Peyer's patch (tissue), 4 donors: ENCODE data around the gene TTC36. TPM values are rescaled to one million over a fixed set of nuclear protein-coding genes. Genes with fewer than 3 reads are reported as not detected.

Source experiments
- DNase-seq, 3 donors: peaks; one replicate each; pipeline ENCODE4 v3.0.0-alpha.2; 2017 to 2019
- H3K27ac ChIP-seq, 4 donors: fragments of 200-600 bp; sonication (generic); one replicate each; pipeline ENCODE4 v1.5.1; 2016 to 2019
- H3K27me3 ChIP-seq, 2 donors: fragments of 200-600 bp; sonication (generic); one replicate each; pipeline ENCODE4 v1.5.1; 2019
- H3K36me3 ChIP-seq, 3 donors: fragments of 200-600 bp; sonication (generic); one replicate each; pipeline ENCODE4 v1.5.1; 2016 to 2019
- H3K4me1 ChIP-seq, 4 donors: fragments of 200-600 bp; sonication (generic); one replicate each; pipeline ENCODE4 v1.5.1; 2016 to 2019
- H3K4me3 ChIP-seq, 4 donors: fragments of 200-600 bp; sonication (generic); 1 replicate in 3 of 4; 2 replicates in 1 of 4; pipeline ENCODE4 v1.5.1; 2016 to 2019; ENCODE audit warnings: mild to moderate bottlenecking in 1 of 4
- H3K9me3 ChIP-seq, 4 donors: fragments of 200-600 bp; sonication (generic); one replicate each; pipeline ENCODE4 v1.5.1; 2016 to 2019; ENCODE audit warnings: mild to moderate bottlenecking in 1 of 4
- CTCF ChIP-seq, 6 experiments: fragments of 450-650 bp in 4 of 6; fragments of 200-600 bp in 2 of 6; sonication (generic) in 1 of 6; IDR thresholded peaks; one replicate each; pipeline ENCODE4 v1.5.1; 2017 to 2019; ENCODE audit warnings: antibody characterized with exemption in 6 of 6, mild to moderate bottlenecking in 3 of 6, moderate library complexity in 1 of 6
- POLR2A ChIP-seq, 2 donors: fragments of 450-650 bp; IDR thresholded peaks; one replicate each; pipeline ENCODE4 v1.5.1; 2017; ENCODE audit warnings: antibody characterized with exemption in 2 of 2, mild to moderate bottlenecking in 2 of 2, moderate library complexity in 2 of 2
- total RNA-seq, 4 donors: library from RNA; depleted of rRNA; stranded (reverse); fragments of >200 nt; gene quantifications; one replicate each; pipeline ENCODE4 v1.1.0, GENCODE V29; 2016

Gene TTC36
- total RNA-seq, 4 donors from 2014 or later, result 5.8 to 68.4 (median 37.5) TPM

- Histone ChIP-seq H3K4me1 (no peaks in the 10 kb centered on the region), H3K36me3 (peaks cover 0 to 29% (median 0%) of the 10 kb centered on the region in 3 donors)
Observed at GRCh38 chr11:118544010-118544646, 16.9 kb downstream of the TTC36 start.

GRCh38 chr11:118544647-118545010 lies 17.4 kb downstream of the TTC36 start:
- TF ChIP-seq POLR2A (IDR thresholded peaks at IDR 0.05) (no peak), CTCF (IDR thresholded peaks at IDR 0.05) (no peak)
- peak in 1 of 3 donors; percentile 28 for DNase-seq
- H3K4me3 ChIP-seq, result no peak overlapping the region
- H3K36me3 ChIP-seq, result peaks cover 0 to 32% (median 0%) of the 10 kb centered on the region in 3 donors
- no peaks in the 10 kb centered on the region for H3K9me3 ChIP-seq
- H3K27ac ChIP-seq, result no peak overlapping the region
- H3K4me1 ChIP-seq, result no peaks in the 10 kb centered on the region
- H3K27me3 ChIP-seq, result no peaks in the 10 kb centered on the region

More at GRCh38 chr11:118544010-118544646, 16.9 kb downstream of the TTC36 start:
- Histone ChIP-seq H3K27me3 (no peaks in the 10 kb centered on the region), H3K27ac (no peak overlapping the region), H3K4me3 (no peak overlapping the region), H3K9me3 (no peaks in the 10 kb centered on the region)
- TF ChIP-seq CTCF (IDR thresholded peaks at IDR 0.05) (no peak), POLR2A (IDR thresholded peaks at IDR 0.05) (no peak)
- DNase-seq, result peak in 1 of 3 donors; percentile 11

- TF ChIP-seq POLR2A (IDR thresholded peaks at IDR 0.05), result no peak
- TF ChIP-seq CTCF (IDR thresholded peaks at IDR 0.05), result no peak
- Histone ChIP-seq H3K9me3 (no peaks in the 10 kb centered on the region), H3K4me1 (no peaks in the 10 kb centered on the region), H3K4me3 (no peak overlapping the region), H3K27ac (no peak overlapping the region), H3K36me3 (peaks cover 0 to 40% (median 0%) of the 10 kb centered on the region in 3 donors), H3K27me3 (no peaks in the 10 kb centered on the region)
- DNase-seq, result peak in 1 of 3 donors; percentile 3
Observed at GRCh38 chr11:118545533-118545932, 18.3 kb downstream of the TTC36 start.

- peak in 1 of 3 donors; percentile 2 for DNase-seq
- peaks cover 0 to 56% (median 0%) of the 10 kb centered on the region in 3 donors for H3K36me3 ChIP-seq
- no peak overlapping the region for H3K4me3 ChIP-seq
- H3K4me1 ChIP-seq, result no peaks in the 10 kb centered on the region
- H3K27ac ChIP-seq, result no peak overlapping the region
- H3K9me3 ChIP-seq, result no peaks in the 10 kb centered on the region
- TF ChIP-seq POLR2A (IDR thresholded peaks at IDR 0.05) (no peak), CTCF (IDR thresholded peaks at IDR 0.05) (no peak)
- no peaks in the 10 kb centered on the region for H3K27me3 ChIP-seq
Observed at GRCh38 chr11:118547132-118547531, 19.9 kb downstream of the TTC36 start.

- peak in 1 of 3 donors; percentile 5 for DNase-seq
- no peak overlapping the region for H3K27ac ChIP-seq
- H3K36me3 ChIP-seq, result peaks cover 0 to 67% (median 2%) of the 10 kb centered on the region in 3 donors
- no peak overlapping the region for H3K4me3 ChIP-seq
- no peaks in the 10 kb centered on the region for H3K4me1 ChIP-seq
- H3K27me3 ChIP-seq, result no peaks in the 10 kb centered on the region
- no peak for TF ChIP-seq CTCF (IDR thresholded peaks at IDR 0.05)
- no peaks in the 10 kb centered on the region for H3K9me3 ChIP-seq
Observed at GRCh38 chr11:118552341-118552740, 25.1 kb downstream of the TTC36 start.
